NCI-H2227 treated with DMSO at 0.1 percent for 48 hours (cell line): ENCODE data around the gene SMARCA2.

Experiments
- DNase-seq: peaks from one replicate; lab custom pipeline; 2025; lab: John Stamatoyannopoulos, UW

SMARCA2 gene

DNA sequence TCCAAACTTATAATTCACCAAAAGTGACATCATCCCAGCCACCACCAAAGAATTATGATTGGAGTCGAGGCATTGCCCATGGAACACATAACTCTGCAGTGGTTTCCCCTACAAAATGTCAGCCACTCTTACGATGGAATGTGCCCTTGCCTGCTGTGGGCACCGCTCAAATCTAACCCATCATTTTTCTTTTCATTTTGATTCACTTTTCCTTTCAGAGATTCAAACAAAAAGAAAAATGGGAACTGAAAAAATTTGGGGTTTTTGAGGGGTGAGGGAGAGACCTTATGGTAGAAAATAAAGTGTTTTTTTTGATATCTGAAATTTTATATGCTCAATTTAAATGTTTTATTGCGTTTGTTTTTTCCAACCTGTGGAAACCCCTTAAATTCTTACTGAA, 28.1 kb downstream of the SMARCA2 start:
- no peak for DNase-seq

DNA sequence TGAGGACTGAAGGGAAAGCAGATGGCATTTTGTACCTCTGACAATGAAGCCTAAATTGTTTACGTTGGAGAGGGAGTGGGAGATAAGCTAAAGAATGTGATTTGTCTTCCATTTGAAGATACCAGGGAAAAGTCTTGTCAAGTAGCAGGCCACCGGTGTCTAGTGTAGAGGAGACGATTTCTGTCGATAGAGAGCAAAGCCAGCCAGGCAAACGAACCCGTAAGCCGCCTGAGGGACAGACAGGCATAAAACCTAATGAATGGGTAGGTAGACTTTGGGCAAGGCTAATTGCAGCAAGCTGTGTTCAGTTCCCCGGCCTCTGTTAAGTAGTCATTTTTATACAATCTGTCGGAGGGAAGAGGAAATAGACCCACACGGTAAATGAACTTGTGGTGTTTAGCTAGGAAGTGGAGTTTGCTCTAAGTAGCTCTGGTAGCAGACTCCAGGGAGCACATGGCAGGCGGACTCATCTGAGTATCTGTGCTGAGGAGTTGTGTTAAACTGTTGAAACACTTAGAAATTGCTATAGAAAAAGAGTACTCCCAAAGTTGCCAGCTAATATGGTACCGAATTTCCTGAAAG, 28.8 kb downstream of the SMARCA2 start:
- DNase-seq: no peak

DNA sequence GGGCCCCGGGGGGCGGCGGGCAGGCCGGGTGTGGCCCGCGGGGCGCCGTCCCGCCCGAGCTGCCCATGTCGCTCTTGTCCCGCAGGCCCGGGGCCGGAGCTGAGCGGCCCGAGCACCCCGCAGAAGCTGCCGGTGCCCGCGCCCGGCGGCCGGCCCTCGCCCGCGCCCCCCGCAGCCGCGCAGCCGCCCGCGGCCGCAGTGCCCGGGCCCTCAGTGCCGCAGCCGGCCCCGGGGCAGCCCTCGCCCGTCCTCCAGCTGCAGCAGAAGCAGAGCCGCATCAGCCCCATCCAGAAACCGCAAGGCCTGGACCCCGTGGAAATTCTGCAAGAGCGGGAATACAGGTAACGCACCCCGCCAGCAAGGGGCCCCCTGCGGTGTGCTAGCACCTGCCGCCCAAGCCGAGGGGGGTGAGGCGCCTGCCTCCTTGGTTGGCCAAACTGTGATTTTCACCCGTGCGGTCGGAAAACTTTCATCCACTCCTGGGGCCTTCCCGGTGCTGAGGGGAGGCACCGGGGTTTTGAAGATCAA, 32.1 kb downstream of the SMARCA2 start:
- DNase-seq: no peak

DNA sequence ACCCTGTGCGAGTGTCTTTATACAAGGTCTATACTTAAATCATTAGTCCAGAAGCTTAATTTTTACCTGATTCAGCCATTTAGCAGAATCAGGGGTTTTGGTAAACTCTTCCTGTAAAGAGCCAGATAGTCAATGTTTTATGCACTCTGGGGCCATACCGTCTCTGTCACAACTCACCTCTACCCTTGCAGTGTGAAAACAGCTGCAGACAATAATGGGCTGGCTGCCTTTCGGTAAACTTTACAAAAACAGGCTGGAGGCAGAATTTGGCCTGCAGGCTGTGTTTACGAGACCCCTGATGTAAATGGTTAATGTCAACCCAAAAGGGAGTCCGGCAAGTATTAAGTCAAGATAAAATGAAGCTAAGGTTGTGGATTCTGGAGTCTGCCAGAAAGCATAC, 32.8 kb downstream of the SMARCA2 start:
- DNase-seq: no peak

DNA sequence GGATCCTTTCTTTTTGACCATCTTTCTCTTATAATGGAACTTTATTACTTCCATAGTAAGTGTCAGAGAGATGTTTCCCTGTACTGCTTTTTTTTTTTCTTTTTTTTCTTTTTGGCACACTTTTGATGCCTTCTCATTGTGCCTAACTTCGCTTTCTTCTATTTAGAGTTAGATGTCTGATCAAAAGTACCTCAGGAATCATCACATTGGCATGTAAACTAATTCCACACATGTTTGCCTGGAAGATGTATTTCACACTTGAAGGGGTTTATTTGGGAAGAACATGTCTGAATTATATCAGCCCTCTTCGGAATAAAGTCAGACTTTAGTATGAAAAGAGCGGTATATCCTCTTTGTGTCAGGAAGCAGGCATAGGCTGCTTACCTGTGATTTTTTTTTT, 35.1 kb downstream of the SMARCA2 start:
- DNase-seq: no peak

DNA sequence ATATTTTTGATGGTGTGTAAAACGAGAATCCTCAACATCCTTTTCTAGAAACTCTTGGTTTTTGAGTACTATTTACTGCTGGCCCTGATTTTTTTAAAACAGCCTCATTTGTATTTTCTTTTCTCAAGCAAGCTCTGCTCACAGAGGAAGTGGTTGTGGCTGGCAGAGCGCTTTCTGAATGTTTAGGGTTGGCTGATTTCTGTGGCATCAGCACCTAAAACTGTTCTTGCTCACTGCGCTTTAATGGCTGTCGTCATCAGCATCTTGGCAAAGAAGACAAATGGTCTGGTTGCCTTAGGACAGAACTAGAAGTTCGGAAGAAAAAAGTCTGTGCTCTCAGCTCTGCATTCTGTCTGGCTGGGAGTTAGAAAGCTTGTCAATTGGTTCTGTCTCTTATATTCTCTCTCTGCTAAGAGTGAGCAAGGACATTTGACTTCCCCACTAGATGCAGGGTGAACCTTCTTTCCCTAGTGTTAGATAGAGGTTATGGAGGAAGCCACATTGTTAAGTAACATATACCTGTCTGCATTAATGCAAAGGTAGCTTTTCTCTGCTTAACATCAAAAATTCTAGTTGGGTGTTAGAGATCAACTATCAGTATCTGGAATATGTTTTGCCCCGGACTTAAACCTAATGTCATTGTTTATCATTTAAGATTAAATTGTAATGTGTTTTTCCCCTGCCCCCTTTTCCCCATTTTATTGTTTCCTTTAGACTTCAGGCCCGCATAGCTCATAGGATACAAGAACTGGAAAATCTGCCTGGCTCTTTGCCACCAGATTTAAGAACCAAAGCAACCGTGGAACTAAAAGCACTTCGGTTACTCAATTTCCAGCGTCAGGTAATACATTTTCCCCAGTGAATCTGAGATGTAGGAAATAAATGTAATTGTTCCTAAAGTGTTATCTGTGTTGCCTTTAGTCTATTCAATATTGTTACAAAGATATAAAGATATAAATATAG, 39.0 kb downstream of the SMARCA2 start:
- no peak for DNase-seq

DNA sequence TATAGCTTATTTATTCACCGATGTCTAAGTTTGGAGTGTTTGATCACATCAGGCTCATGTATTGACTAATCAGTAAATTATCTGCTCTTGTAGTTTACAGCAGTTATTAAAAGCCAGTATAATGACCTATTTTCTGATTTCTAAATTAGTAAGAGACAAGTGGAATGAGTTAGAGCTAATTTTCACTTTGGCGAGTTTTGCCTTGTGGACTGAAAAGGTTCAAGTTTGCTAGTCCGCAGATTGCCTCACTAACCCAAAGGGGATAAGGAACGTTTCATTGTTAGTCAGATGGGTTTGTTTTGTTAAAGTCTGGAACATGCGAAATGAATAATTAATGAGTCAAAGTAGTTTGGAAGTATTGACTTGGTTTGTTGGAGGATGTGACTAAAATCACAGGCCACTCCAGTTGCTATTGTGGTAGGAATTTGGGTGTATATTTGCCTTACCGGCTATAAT, 40.1 kb downstream of the SMARCA2 start:
- DNase-seq: no peak

DNA sequence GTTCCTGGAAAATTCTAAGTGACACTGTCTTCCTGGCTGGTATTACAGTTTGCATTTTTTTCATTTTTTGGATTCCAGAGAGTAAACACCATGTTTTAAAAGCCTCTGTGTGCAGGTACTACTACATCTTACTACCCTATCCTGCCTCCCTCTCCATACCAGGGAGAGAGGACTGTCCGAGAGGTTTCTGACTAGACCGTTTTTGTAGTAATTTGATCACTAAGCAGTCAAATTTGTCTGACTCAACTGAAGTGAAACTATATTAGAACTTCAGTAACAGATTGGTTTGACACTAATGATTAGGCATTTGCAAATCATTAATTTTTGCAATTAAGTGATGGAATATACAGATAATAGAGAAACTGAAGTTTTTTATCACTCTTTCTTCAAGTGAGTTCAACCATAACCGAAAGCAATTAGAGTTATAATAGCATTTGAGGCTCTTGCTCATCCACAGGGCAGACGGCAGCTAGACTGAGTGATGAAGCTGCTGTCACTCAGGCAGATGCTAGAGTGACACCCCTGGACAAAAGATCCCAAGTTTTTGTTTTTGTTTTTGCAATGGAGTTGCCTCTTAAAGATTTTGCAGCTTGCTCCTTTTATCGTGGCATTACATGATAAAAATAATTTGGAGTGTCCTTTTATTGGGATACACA, 44.3 kb downstream of the SMARCA2 start:
- DNase-seq: no peak

DNA sequence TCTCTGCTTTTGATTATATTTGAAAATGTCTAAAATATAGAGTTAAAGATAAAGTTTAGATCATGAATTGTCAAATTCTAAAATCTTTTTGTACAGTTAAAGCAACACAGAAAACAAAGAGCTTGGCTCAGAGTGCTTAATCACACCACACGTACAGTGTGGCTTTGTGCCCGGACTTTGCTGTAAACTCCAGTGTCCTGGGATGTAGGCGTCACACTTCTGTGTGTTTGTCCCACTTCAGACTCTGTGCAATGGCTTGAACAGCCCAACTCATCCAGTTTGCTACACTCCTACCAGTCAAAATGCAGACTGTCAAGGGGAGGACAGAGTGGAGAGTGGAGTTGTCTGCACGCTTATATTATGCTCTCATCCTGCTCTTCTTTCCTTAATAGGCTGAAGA, 45.3 kb downstream of the SMARCA2 start:
- no peak for DNase-seq

DNA sequence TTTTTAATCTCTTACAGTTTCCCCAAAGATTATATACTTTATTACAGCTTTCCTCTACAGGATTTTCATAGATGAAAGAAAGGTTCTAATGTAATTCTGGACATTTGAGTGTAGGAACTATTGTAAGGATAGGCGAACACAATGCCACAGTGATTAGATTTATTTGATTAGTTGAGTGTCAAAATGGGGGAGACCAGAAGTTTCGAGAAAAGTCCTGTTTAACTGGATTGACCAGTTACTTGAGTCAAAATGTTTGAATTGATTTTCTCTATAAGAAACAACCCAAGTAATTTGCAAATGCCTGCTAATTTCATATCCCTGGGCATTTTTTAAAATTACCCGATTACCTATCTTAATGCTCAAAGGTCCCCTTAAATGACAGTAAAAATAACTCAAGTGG, 50.6 kb downstream of the SMARCA2 start:
- no peak for DNase-seq

DNA sequence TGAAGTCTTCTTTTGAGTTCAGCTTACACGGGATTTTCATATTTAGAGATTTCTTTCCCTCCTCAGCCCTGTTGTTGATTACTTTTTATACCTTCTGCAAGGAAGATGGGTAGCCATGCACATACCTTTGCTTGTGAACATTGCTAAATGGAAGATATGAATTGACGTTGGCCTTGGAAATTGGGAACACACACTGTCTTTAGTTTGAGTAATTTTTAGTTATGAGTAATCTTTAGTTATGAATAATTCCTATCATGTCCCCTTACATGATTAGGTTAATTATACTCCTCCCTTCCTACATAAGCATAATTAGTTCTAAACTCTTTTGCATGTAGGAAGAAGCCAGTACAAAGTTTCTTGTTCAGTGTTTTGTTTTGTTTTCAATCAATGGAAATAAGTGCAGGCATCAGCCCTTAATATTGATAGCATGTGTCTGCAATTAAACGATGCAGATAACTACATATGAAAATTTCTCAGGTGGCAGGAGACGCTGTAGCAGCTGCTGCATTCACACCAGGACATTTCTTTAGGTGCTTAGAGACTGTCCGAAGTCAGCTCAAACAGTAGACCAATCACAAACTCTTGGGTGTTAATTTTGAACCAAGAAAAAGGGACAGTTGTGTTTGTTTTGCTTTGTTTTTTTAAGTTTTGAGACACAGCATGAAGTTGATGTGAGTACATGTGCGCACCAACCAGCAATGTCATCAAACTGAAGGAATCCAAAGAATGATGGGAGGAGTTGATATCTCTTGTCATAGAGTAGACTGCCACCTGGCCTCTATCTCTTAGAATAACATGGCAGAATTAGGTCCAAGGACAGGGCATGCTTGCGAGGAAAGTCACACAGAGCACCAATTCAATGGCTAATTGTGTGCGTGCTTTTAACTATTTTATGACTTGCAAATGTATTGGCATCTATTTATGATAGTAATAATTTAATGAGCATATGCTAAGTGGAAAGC, 51.4 kb downstream of the SMARCA2 start:
- DNase-seq: no peak

DNA sequence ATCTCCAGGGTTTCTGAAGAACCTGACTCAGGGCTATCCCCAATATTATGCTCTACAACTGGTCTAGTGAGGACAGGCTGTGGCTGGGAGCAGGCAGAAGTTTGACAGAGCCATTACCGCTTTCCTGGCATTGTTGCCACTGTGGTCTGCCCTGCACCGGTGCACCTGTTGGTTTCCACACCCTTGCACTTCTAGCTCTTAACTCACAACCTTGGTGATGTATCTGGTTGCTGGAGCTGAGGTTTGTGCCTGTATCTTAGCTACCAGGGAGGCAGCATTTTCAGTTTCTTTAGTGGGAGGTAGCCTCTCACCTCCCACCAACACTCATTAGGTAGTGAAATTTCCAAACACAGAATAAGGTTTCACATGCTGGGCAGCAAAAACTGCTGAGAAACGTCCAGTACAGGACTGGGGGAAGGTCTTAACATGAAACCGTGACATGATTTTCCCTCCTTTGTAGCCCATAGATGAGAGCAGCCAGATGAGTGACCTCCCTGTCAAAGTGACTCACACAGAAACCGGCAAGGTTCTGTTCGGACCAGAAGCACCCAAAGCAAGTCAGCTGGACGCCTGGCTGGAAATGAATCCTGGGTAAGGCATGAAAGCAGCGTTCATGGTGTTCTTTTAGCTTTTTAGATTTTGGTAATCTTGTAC, 57.7 kb downstream of the SMARCA2 start:
- no peak for DNase-seq

DNA sequence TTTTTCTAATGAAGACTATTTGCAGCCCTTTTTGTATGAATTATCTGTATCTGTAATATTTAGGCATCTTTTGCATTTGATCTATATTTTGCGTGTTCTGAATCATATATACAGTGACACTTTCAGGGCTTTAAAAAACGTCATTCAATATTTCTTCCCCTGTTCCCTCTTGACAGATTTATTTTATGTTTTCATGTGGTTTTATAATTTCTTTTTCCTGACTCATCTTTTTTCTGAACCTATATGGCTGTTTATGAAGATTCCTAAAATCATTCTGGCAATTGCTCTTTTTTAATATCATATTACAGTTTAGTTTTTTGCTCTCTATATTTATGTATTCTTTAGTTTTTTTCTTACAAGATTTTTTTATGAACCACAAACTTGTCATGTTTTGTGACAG, 67.6 kb downstream of the SMARCA2 start:
- DNase-seq: no peak

DNA sequence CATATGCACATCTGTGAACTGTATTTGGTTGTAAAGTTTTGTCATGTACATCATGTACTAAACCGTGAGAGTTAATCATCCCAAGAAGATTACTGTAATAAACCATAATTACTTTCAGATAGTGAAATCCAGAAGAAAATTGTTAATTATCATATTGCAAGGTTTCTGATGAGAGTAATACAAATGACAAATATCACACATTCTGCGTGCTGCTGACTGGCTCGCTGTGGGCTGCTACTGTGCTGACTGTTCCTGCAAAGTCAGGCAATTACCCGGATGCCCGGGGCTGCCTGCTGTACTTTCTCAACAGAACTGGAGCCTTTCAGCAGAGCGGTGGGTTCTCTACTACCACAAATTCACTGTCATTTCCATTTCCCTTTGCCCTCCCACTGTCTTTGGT, 68.3 kb downstream of the SMARCA2 start:
- no peak for DNase-seq

DNA sequence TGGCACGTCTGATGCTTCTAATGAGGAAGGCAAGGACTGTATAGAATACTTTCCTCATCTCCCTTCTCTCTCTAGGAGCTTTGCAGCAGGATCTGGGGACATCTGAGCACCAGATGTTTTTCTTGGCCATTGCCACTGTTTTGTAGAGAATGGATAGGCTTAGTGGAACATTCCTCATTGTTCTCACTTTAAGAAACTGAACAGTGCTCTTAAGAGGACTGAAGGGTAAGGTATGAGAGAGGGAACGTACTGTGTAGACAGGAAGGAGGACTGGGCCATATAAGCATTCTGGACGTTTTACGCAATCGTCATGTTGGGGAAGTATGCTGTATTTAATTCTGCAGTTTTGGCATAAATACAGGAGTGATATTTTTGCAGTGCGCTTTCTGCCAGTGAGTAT, 70.6 kb downstream of the SMARCA2 start:
- no peak for DNase-seq

DNA sequence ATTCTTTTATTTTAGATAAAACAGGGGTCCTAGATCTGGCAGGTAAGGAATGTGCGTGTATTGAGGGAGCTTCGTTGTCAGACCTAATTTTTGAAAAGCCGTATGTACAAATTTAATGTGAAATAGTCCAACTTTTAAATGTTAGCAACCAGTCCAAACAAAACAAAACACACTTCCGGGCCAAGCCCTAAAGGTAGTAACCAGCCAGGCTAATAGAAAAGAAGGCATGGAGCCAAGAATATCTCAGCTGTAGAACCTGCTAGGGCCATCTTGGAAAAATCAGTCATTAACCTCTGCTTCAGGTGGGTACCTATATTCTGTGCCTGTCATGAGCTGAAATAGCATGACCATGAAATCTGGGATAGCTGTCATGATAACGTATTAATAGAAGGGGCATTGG, 71.0 kb downstream of the SMARCA2 start:
- DNase-seq: no peak

DNA sequence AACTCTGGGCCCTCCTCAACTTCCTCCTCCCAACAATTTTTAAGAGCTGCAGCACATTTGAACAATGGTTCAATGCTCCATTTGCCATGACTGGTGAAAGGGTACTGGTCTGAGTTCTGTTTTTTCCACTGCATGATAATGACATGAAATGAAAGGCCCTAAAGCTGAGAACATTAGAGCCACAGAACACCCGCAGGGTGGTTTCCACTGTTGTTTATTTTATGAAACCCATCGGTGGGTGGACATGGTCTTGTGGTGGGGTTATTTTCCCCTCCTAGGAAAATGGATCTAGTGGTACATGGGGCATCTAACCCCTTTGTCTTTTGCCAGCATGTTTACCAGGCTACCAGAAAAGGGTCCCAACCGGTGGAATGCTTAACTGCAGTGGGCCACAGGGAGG, 71.8 kb downstream of the SMARCA2 start:
- no peak for DNase-seq

DNA sequence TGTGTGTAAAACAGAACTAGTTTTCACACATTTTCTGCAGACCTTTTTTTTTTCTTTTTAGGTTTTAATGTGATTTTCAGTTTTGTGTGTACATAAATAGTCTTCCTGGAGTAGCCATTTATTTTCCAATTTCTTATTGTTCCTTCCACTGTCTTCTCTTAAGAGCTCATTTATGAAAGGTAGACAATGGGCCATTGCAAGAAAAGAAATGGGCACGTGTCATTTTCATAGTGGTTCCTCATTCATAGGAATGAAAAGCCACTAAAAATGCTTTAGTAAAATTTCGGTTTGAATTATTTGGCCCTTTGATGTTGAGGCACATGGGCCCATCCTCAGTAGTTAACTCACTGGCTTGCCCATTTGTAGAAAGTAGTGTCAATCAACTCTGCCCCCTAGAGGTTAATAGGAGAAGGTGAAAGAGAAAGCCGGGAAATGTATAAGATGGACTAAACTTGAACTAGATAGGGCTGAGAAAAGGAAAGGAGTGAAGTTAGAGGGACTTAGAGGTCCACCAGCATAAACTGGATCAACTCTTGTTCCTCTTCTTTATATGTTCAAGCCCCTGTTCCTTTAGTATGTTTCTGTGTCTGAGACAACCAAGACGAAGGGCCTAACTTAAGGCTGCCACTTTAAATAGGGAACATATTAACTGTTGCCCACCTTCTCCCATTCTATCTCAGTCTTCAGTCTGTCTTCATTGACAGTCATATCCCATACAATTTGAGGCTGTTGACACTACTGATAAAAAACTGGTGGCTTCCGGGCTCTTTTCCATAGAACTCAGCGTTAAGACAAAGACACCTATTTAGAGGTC, 72.6 kb downstream of the SMARCA2 start:
- DNase-seq: peak; percentile 14

DNA sequence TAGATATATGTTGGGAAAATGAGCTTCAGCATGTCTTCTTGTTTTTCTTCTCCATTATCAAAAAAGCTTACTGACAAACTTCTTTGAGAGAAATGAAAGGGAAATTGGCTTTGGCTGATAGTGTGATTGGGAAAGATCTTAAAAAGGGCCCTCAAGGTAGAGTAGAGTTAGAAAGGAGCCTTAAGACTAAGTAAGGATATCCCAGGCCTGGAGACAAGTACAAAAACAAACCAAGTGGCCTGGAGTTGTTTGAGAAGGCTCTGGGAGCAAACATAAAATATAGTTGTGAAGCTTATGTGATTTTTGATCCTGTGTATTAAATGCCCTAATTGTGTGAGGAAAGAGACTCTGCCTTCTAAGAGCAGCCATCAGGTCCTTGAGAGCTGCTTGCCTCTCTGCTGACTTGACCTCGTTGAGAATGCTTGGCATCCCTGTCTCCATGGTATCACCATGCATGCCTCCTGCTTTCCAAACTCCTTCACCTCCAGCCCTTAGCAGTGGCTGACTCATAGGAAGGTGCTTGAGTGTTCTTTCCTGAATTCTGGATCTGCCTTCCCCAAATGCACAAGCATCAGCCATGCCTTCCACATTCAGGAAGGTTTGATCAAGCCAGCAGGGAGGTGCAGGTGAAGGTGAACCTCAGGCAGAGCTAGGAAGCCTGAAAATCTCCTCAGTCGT, 78.9 kb downstream of the SMARCA2 start:
- DNase-seq: no peak
